GM12864 (cell line): Measurements from ENCODE around the gene HS6ST2.

Source experiments
- DNase-seq: peaks from one replicate; pipeline ENCODE4 v3.0.0-alpha.2; 2011; ENCODE audit warnings: low read depth
- H3K4me3 ChIP-seq: 2 replicates; pipeline ENCODE4 v1.5.1; 2011; ENCODE audit warnings: mild to moderate bottlenecking, low read depth, low read length, control low read depth
- TF ChIP-seq, protein P1 (sequence below): IDR thresholded peaks from 2 replicates; pipeline ENCODE4 v1.5.1; 2011; ENCODE audit warnings: low read depth, mild to moderate bottlenecking, moderate library complexity, low read length, control low read depth, inconsistent platforms; ENCODE audit errors: missing control alignments

Gene HS6ST2

DNA sequence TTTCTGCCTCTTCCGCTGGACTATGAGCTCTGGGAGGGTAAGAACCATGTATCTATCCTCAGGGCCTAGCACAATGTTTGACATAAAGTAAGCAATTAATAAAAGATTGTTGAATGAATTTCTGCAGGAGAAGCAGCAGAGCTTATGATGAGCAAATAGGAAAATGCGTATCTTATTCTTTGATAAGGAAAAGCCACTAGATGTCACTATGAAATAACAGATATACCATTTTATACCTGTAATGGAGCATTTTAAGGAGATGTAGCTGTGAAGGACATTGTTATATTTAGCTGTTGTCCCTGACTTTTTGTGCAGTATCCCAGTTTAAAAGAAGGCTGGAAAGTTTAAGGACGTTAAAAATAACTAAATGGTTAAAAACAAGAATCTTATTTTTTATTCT is 322.3 kb downstream of the HS6ST2 start:
- H3K4me3 ChIP-seq, result no peak overlapping the region
- no peak for DNase-seq
- TF ChIP-seq, protein P1, sequence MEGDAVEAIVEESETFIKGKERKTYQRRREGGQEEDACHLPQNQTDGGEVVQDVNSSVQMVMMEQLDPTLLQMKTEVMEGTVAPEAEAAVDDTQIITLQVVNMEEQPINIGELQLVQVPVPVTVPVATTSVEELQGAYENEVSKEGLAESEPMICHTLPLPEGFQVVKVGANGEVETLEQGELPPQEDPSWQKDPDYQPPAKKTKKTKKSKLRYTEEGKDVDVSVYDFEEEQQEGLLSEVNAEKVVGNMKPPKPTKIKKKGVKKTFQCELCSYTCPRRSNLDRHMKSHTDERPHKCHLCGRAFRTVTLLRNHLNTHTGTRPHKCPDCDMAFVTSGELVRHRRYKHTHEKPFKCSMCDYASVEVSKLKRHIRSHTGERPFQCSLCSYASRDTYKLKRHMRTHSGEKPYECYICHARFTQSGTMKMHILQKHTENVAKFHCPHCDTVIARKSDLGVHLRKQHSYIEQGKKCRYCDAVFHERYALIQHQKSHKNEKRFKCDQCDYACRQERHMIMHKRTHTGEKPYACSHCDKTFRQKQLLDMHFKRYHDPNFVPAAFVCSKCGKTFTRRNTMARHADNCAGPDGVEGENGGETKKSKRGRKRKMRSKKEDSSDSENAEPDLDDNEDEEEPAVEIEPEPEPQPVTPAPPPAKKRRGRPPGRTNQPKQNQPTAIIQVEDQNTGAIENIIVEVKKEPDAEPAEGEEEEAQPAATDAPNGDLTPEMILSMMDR, result no peak

DNA sequence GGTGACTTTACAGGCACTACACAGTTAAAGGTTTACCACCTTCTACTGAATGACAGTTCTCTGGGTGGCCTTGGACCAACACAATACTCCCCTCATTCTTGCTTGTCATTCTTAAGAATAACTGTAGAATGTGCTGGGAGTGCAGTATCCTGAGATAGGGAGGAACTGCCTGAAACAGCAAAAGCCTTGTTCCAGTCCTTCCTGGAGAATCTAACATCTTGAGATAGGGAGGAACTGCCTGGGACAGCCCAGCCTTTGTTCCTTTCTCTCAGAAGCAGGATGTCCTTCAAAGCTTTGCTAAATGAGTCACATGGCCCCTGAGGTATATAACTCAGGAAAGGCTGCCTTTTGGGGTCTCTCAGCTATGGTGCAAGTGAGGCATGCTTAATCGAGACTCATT is 323.9 kb downstream of the HS6ST2 start:
- DNase-seq, result no peak
- no peak overlapping the region for H3K4me3 ChIP-seq
- TF ChIP-seq, protein P1, result no peak

DNA sequence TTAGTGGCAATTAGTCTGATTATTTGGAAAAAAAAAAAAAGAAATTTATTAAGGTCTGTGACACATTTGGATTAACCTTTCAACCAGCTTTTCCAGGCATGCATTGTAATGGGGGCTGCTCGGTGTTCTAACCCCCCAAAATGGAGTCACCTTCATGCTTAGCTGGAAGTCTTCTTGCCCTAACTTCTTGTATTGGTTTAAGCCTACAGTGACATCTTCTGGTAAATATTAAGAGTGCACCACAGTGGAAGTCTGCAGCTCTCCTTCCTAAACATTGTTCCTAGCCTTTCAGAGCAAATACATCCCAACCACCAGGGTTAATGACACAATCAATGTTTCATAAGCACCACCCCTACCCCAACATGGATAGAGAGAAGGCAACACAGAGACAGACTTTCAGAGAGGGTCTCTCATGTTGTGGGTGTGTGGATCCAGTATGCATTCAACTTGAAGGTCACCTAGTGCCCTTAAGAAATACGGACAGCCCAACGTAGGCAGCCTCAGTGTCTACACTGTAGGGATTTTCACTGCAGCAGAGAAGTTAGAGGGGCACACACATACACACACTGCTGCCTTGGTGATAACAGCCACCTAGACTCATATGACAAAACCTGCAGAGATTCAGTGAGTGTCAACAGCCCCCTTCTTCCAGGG is 326.7 kb downstream of the HS6ST2 start:
- DNase-seq, result no peak
- TF ChIP-seq, protein P1, result peak; percentile 43
- no peak overlapping the region for H3K4me3 ChIP-seq

DNA sequence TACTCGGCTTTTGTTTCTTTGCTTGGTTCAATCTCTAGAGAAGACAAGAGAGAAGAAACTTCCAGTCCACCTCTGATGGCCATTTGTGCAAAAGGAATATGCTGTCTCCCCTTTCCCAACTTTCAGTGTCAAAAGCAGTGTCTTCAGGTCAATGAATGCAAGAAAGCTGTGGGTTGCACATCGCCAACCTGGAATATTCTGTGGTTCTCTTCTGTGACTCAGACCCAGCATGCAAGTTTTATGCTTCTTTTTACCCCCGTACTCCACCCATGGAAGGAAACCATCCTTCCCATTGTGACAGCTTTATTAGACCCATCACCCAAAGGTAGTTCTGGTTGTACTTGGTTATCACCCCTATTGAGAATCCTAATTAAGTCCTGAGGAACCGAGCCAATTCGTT is 334.0 kb downstream of the HS6ST2 start:
- TF ChIP-seq, protein P1, result no peak
- no peak for DNase-seq
- no peak overlapping the region for H3K4me3 ChIP-seq

DNA sequence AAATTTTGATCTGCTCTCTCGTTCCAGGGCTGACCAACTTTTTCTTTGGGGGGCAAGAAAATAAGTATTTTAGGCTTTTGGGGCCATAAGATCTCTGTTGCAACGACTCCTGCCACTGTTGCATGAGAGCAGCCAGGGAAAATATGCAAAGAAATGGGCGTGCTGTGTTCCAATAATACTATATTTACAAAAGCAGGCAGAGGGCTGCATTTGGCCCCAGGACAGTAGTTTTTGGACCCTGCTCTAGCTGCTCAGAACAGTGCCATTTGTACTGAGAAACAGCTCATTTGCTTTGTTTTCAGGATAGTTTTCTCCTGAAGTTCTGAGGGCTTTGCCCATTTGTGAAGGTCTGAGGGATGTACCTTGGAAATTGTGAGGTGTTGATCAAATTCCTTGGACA is 334.5 kb downstream of the HS6ST2 start:
- no peak for DNase-seq
- TF ChIP-seq, protein P1, result no peak

DNA sequence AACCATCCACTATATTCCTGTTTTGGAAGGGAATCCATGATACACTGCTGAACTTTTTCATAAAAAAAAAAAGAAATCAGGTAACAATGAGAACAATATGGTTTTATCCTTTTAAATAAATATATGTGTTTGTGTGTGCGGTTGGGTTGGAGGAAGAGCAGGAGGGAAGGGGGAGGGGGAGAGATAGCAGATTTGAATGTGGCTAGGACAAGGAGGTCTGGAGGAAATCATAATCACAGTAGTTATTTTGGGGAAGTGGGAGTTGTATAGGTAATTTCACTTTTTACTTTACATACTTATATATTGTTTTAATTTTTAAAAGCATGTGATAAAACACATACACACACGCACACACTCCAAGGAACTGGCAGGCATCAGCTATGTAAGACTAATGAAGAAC is 335.1 kb downstream of the HS6ST2 start:
- DNase-seq, result no peak
- TF ChIP-seq, protein P1, result no peak
- H3K4me3 ChIP-seq, result no peak overlapping the region

More for the DNA sequence above, 334.5 kb downstream of the HS6ST2 start:
- H3K4me3 ChIP-seq, result no peak overlapping the region

DNA sequence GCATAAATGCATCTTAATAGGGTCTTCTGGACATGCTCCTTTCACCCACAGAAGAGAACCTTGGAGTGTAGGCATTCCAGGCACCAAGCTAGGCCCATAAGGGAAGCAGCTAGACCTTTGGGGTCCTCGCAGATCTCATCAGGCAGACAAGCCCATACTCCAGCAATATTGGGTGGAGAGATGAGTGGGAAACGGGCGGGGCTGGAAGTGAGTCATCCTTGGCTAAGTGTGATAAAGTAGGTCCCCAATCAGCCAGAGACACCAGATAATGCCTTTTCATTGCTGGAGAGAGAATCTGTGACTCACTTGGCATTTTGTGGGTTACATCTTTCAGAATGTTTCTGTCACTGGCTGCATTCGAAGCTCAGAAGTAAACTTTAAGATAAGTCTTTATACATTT is 336.3 kb downstream of the HS6ST2 start:
- TF ChIP-seq, protein P1, result no peak
- no peak overlapping the region for H3K4me3 ChIP-seq
- no peak for DNase-seq
